IPS-18c (cell line): ENCODE data around the gene NOC4L.

Experiments
- H3K4me3 ChIP-seq: 2 replicates; pipeline ENCODE4 v1.7.0; 2013; ENCODE audit warnings: low read depth, mild to moderate bottlenecking, low read length, moderate library complexity; ENCODE audit not compliant: insufficient read depth
- H3K9me3 ChIP-seq: one replicate; pipeline ENCODE4 v1.6.1; 2013; ENCODE audit warnings: mild to moderate bottlenecking, low read length, moderate library complexity; ENCODE audit not compliant: control insufficient read depth, insufficient read depth

The NOC4L gene

DNA sequence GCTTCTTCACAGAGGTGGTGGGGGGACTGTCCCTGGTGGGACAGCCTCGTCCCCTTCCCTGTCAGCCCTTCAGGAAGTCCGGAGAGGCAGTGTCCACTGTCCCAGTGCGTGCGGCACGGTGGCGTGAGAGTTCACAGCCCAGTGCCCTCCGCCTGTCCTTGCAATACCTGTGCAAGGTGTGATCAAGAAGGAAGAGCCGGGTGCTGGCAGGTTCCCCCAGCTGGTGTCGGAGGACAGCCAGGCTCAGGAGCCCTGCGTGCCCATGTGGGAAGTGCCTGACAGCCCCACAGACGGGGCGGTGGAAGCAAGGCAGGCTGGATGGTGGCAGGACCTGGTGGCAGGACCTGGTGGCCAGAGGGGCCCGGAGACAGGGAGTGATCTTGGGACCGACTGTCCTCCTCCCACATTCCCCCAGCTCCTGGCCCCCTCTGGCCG lies 16.4 kb downstream of the NOC4L start:
- H3K4me3 ChIP-seq: no peak overlapping the region
- H3K9me3 ChIP-seq: no peaks in the 10 kb centered on the region

DNA sequence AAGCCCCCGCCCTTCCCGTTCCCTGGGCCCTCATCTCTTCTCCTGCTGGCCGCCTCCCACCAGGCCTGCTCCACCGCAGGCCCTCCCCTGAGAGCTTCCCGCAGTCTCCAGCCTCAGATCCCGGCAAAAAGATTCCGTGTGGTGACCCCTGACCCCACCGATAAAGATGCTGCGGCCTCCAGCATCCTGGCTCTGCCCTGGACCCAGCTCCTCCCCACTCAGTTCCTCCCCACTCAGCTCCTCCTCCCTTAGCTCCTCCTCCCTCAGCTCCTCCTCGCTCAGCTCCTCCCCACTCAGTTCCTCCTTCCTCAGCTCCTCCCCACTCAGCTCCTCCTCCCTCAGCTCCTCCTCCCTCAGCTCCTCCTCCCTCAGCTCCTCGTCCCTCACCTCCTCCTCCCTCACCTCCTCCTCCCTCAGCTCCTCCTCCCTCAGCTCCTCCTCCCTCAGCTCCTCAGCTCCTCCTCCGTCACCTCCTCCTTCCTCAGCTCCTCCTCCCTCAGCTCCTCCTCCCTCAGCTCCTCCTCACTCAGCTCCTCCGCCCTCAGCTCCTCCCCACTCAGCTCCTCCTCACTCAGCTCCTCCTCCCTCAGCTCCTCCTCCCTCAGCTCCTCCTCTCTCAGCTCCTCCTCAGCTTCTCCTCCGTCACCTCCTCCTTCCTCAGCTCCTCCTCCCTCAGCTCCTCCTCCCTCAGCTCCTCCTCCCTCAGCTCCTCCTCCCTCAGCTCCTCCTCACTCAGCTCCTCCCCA lies 17.0 kb downstream of the NOC4L start:
- H3K4me3 ChIP-seq: no peak overlapping the region

DNA sequence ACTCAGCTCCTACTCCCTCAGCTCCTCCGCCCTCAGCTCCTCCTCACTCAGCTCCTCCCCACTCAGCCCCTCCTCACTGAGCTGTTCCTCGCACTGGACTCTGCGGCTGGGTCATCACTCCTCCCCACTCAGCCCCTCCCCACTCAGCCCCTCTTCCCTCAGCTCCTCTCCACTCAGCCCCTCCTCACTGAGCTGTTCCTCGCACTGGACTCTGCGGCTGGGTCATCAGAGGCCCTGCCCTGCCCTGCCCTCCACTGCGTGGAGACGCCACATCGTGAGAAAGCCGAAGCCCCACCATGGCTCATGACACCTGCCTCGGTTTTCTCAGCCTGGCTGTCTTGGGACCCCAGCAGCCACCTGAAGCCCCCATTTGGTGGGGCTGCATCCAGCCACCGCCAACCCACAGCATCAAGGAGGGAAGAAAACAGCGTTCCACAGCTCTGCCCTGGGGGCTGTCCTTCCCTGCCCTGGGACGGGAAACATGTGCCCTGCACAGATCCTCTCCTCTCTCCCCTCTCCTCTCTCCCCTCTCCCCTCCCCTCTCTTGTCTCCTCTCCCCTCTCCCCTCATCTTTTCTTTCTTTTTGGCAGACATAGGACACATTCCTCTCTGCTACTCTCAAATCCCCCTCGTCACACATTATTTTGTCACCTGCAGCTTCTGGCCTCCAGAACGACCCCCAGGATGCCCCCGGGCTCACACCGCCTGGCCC lies 17.7 kb downstream of the NOC4L start:
- Histone ChIP-seq H3K9me3 (no peaks in the 10 kb centered on the region), H3K4me3 (no peak overlapping the region)

More for the DNA sequence above, 17.0 kb downstream of the NOC4L start:
- no peaks in the 10 kb centered on the region for H3K9me3 ChIP-seq

DNA sequence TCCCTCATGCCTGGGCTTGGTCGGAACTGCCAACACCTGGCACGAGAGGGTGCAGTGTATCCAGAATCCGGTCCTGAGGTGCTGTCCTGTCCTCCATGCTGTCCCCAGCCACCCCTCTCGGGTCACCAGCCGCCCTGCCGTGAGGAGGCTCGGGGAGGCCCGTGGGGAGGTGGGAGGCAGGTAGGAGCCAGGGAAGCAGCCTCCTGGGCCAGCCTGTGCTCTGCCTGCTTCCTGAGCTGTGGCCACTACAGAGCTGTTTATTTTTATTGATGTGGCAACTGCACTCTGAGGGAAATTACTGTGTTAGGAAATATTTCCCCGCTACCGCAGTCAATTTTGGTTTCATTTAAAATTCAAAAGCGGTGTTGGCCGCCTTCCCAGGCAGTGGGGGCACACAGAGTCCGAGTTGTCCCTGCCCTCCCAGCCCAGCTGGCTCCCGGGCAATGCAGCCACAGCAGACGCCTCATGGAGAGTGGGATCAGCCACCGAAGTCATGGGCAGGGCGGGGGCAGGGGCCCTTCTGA lies 18.3 kb downstream of the NOC4L start:
- Histone ChIP-seq H3K4me3 (no peak overlapping the region), H3K9me3 (no peaks in the 10 kb centered on the region)

DNA sequence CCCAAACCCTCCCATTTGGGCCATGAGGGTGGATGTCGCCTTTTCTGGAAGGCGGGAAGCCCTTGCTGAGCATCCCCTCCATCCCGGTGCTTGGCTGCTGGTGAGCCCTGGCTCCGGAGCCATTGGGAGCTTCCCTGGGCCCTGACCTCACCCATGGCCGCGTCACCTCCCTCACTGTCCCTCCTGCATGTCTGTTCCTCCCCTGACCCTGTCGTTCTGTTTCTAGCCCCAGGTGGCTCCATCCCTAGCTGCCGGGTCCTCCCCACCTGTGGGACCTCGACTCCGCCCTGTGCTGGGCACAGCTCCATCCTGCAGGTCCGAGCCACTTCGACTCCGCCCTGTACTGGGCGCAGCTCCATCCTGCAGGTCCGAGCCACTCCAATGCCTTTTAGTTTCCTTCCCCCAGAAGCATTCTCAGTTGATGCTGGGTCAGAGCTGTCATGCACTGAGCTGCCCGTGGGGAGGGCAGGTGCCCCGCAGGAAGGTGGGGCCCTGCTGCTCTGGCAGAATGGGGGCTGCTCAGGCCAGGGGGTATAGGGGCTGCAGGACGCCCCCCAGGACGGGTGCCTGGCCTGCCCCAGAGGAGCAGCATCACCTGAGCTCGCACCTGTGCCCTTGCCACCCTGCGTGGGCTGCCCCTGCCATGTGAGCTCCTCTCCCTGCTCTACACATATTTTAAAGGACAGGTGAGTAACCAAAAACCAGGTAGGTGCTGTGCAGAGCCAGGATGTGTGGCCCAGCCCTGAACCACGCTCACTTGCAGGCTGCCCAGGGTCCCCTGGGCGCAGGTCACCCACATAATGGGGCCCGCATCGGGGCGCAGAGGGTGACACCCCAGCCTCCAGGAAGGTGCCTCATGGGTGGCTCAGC lies 19.0 kb downstream of the NOC4L start:
- Histone ChIP-seq H3K4me3 (no peak overlapping the region), H3K9me3 (no peaks in the 10 kb centered on the region)

DNA sequence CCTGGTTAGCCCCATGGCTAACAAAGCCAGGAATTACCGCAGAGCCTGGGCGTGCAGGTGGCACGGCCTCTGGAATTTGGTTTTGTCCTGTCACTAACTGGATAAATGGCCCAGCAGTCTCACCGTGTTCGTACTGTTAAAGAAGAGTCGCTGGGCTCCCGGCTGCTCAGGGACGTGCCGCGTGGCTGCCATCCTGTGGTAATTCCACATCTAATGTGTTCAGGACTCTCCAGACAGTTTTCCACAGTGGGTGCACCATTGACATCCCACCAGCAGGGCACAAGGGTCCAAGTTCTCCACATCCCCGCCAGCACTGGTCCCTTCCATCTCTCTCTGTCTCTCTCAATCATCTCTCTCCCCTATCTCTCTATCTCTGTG lies 19.6 kb downstream of the NOC4L start:
- no peak overlapping the region for H3K4me3 ChIP-seq

DNA sequence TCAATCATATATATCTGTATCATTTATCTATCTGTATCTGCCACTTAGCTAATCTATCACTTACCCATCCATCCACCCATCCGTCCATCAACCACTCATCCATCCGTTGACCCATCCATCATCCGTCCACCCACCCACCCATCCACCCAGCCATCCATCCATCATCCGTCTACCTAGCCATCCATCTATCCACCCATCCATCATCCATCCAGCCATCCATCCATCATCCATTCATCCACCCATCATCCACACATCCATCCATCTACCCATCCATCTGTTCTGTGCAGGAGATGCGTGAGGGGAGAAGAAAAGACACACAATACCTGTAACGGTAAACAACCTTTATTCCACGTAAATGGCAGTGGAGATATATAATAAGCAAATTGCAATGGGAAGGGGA lies 20.2 kb downstream of the NOC4L start:
- Histone ChIP-seq H3K4me3 (no peak overlapping the region), H3K9me3 (no peaks in the 10 kb centered on the region)

More for the DNA sequence above, 19.6 kb downstream of the NOC4L start:
- no peaks in the 10 kb centered on the region for H3K9me3 ChIP-seq

DNA sequence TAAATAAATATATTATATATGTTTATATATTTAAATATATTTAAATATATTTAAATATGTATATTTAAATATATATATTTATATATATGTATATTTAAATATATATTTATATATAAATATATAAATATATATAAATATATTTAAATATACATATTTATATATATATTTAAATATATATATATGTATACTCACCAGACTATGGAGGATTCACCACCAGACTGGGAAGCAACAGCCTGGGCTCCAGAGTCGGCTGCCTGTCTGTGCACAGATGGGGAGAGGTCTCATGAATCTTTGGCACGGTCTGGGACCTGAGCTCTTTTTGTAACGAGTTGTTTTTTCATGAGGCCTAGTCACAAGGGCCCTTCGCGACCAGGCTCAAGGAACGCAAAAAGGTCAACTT lies 21.3 kb downstream of the NOC4L start:
- Histone ChIP-seq H3K9me3 (no peaks in the 10 kb centered on the region), H3K4me3 (no peak overlapping the region)

DNA sequence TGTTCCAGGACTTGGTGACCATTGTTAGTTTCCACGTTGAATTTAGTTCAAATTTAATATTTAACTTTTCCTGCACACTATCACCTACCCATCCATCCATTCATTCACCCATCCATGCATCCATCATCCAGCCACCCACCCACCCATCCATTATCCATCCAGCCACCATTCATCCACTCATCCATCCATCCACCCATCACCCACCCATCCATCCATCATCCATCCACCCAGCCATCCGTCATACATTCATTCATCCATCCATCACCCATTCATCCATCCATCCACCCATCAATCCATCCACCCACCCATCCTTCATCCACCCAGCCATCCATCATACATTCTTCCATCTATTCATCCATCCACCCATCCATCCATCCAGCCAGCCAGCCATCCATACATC lies 21.8 kb downstream of the NOC4L start:
- Histone ChIP-seq H3K4me3 (no peak overlapping the region), H3K9me3 (no peaks in the 10 kb centered on the region)

DNA sequence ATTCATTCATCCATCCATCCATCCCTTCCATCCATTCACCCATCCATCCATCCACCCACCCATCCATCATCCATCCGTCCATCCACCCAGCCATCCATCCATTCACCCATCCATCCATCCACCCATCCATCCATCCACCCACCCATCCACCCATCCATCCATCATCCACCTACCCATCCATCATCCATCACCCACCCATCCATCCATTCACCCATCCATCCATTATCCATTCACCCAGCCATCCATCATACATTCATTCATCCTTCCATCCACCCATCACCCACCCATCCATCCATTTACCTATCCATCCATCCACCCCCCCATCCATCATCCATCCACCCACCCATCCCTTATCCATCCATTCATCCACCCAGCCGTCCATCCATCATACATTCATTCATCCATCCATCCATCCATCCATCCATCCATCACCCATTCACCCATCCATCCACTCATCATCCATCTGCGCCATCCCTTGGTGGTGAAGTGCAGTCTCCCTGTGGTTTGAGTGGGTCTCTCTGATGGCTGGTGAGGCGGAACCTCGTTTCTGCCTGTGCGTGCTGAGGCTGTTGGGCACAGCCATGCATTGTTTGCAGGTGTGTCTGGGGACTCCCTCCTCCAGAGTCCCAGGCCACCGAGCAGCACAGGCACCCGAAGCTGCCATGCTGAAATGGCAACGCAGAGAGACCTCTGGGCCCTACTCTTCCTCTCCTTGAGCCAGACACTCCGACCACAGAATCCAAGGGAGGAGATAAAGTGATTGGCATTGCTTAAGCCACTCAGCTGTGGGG lies 22.7 kb downstream of the NOC4L start:
- Histone ChIP-seq H3K9me3 (no peaks in the 10 kb centered on the region), H3K4me3 (no peak overlapping the region)

DNA sequence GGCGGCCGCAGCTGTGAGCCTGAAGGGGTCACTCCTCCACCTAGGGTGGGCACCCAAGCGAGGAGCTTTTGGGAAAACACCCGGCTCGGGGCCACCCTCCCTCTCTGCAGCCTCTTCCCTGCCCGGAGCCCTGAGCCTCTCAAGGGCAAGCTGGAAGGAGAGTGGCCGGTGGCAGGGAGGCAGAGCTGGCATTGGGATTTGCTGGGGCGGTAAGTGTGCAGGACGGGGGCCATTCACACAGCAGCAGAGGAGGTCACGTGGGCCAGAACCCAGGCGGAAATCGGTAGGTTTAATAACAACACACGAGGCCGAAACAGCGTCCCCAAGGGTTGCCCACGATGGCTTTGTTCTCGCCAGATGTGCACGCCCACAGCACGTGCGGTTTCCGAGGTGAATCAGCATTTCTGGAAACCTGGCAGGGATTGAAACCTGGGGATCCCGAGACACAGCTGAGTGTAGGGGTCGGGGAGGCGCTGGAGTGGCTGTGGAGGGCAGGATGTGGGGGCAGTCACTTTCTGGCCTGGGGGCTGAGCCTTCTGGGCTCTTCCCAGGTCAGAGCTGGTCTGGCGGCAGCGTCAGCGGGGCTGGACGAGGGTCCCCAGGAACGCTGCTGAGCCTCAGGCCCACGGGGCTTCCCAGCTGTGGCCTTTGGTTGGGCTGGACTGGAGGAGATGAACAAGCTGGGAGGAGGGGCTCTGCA lies 23.5 kb downstream of the NOC4L start:
- H3K4me3 ChIP-seq: no peak overlapping the region
- H3K9me3 ChIP-seq: no peaks in the 10 kb centered on the region

DNA sequence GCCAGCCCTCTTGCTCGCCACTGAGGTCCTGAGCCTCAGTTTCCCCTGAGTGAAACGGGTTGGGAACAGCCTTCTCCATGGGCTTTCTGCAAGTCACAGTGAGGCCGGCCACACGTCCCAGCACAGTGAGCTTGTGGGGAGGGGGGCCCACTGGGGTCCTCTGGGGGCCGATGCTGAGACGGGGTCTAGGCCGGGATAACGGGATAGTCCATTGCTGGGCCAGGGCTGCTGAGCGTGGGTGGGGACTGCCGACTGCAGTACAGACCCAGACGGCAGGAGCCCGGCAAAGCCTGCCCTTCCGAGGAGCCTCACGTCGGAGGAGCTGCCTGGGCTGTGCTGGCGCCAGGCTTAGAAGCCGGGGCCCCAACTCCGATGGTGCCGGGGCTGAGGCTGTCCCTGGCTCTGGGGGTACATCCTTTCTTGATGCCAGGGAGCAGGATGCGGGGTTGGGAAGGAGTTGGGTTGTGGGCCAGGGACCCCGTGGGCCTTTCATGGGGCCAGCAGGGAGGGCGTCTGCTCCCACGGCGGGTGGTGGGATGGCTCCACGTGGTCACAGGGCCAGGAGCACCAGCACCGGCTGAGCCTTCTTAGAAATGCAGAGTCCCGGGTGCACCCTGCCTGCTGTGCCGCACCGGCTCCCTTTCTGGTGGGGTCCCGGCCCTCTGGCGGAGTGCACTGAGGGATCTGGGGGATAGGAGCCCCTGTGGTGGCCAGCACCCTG lies 24.2 kb downstream of the NOC4L start:
- no peak overlapping the region for H3K4me3 ChIP-seq
- no peaks in the 10 kb centered on the region for H3K9me3 ChIP-seq

DNA sequence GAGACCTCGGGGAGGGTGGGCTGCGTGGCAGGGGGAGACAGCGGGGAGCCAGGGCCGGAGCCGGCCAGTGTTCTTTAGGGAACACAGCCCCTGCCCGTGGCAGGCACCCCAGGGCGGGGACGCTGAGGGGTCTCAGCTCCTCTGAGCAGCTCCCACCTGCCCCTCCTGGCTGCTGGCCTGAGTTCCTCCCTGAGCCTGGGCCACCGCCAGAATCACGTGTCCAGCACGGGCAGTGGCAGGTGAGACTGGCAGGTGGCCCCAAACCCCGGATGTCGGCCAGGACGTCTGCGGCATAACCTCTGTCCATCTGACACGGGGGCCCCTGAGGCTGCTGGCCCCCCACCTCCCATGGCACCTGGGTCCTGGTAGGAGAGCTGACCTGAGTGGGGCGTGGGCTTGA lies 25.1 kb downstream of the NOC4L start:
- H3K9me3 ChIP-seq: no peaks in the 10 kb centered on the region

DNA sequence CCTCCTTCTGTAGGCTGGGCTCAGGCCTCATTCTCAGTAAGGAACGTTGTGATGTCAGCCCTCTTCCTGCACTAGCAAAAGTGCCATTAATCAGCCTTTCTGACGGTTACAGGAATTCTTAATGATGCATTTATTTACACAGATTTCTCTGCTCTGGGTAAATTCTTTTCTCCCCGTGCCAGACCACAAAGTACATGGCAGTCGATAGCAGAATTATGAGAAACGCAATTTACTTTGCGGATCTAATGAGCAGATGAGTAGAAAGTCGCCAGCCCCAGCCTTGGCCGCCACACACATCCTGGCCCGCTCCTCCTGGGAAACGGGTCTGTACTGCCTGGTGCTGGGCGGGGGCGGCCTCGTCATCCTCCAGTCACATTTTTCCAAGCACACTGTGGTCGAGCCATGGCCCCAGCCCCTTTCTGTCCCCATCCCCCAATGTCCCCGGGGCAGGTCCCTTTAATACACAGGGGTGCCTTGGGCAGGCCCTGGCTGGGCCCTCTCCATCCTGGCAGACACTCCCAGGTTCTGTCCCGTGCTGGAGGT lies 25.9 kb downstream of the NOC4L start:
- Histone ChIP-seq H3K9me3 (no peaks in the 10 kb centered on the region), H3K4me3 (no peak overlapping the region)

More for the DNA sequence above, 25.1 kb downstream of the NOC4L start:
- no peak overlapping the region for H3K4me3 ChIP-seq

DNA sequence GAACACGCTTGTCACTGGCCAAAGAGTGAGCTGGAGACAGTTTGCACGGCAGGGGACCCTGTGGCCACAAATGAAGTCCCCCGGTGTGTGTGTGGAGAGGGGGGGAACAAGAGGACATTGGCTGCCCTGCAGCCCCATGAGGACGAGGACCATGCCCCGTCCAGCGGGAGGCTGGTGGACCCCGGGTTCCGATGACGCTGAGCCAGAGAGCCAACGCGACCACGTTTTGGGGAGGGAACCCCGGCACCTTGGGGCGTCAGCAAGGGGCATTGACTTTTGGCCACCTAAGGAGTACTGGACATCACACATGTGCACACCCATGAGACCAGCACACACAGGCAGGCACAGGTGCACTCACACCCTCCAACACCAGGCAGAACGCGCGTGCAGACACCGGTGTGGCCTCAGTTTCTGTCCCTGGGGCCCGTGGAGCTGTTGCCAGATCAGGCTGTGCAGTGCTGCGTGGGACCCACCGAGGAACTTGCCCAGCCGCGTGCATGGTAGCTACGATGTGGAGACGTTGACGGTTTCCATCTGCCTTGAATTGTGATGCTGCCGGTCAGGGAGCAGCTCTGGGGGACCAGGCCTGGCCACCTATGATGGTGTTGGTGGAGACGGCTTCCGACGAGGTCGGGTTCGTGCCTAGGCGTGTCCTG lies 26.5 kb downstream of the NOC4L start:
- H3K9me3 ChIP-seq: no peaks in the 10 kb centered on the region
- H3K4me3 ChIP-seq: no peak overlapping the region
